Ureter (tissue), 1 donor: ENCODE measurements around the gene BORCS6. TPM values are rescaled to one million over a fixed set of nuclear protein-coding genes. Genes with fewer than 3 reads are reported as not detected.

Experiments
- DNase-seq: peaks from one replicate; pipeline ENCODE4 v3.0.0-alpha.2; 2020; ENCODE audit warnings: low spot score
- total RNA-seq: library from RNA; stranded (reverse); gene quantifications from one replicate; pipeline ENCODE4 v1.2.4, GENCODE V29; 2023
- donor health status: DM: yes; HTN: yes; CAD: no.

The BORCS6 gene
- total RNA-seq, 1 donor from 2014 or later = 7.1 TPM

DNA sequence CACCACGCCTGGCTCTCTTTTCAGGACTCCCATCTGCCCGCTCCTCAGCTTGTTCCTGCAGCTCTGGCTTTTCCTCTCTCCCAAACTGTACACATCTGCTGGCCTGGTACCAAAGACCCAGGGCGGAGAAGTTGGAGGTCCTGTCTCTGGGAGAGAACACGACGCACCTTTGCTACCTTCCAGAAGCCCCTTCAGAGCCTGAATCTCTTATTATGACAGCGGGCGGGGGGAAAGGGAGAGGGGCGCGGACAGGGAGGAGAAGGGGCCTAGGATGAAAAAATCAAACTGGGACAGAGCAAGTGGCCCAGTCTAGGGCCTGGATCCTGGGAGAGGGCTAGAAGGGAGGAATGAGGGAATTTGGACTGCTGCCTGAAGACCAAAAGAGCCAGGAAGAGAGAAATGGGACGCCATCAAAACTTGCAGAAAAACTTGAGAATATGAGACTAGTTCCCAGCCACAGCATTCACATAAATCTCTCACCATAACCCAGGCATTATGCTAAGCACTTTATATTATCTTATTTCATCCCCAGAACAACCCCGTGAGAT is 35.3 kb downstream of the BORCS6 start:
- DNase-seq = no peak

DNA sequence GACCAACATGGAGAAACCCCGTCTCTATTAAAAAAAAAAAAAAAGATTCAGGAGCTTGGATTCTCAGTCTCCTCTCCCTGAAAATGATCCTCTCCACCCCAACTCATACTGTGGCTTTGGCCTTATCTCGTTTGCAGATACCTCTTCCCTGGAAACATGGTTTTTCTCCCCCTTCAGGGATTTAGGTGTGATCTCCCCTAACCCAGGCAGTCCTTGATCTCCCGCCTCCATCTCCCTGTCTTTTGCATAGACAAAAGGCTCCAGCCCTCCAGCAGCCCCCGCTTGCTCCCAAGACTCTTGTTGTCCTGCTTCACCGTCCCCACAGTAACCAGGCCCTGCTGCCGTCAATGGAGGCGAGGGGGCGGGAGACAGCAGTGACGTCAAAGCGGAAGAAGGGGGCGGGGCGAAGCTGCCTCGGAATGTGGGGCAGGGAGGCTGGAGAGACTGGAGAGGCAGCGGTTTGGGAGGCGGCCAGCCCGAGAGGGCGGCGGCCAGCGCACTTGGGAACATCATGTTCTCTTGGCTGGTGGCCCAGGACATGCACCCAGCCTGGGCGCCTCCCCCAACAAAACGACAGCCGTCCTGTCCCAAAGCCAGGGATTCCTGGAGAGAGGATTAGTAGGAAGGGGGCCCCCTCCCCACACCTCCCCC is 35.9 kb downstream of the BORCS6 start:
- DNase-seq = peak; percentile 100

DNA sequence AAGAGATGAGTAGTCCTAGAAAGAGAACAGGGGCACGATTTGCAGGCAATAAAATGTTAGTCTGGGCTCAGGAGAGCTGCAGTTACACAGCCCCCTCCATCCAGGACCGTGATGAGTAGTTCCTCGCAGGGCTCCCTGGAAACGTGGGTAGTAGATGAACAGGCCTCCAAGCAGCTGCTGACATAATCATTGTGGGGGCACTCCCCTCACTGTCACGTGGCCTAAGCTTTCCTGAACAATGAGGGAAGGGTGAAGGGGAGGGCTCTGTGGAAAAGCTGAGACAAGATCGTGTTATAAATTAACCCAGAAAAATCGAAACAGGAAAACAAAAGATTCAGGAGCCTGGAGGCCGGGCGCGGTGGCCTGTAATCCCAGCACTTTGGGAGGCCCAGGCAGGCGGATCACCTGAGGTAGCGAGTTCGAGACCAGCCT is 36.4 kb downstream of the BORCS6 start:
- DNase-seq = peak; percentile 92

DNA sequence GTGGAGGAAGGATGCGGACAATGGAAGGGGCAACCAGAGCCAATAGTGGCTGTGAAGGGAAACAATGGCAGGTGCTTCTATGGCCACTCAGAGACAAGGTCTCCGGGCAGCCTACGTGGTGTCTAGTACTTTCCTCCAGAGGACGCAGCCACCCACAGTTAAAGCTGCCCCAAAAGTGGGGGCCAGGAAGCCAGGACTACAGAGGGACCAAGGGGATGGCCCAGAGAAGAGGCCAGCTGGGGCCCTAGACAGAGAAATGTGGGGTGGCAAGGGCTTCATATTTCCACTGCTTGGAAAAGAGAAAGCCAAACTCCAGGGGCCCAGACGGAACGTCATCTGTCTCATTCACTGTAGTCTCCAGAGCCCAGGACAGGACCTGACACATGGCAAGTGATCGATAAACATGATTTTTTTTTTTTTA is 36.9 kb downstream of the BORCS6 start:
- DNase-seq = peak; percentile 48

- DNase-seq = peak; percentile 97
These were observed 37.7 kb downstream of the BORCS6 start, which contains the start of gene PER1 for GRCh38 chr17:8152112-8152775. PER1 (minus strand) TSS chr17:8152404; CDS start chr17:8150706, 1,698 bp downstream.

DNA sequence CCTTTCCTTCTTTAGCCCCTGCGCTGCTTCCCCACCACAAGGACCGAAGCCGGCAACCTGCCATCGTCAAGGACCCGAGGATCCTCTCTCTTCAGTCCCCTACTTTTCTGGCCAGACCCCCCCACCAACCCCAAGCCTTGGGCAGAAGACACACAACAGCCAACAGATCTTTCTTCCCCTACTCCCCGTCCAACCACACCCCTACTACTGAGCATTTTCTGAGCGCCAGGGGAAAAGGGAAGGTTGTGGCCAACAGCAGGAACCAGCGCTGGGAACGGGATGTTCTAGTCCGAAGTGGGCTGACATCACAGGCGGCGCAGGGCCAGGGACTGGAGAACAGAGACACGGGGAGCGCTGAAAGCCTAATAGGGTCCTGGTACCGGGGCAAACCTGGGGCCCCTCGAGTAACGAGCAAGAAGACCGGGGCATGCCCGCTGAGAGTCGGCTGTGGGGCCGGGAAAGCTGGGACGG is 38.3 kb downstream of the BORCS6 start:
- peak; percentile 87 for DNase-seq

GRCh38 chr17:8151120-8151640 is 38.8 kb downstream of the BORCS6 start:
- peak; percentile 91 for DNase-seq

DNA sequence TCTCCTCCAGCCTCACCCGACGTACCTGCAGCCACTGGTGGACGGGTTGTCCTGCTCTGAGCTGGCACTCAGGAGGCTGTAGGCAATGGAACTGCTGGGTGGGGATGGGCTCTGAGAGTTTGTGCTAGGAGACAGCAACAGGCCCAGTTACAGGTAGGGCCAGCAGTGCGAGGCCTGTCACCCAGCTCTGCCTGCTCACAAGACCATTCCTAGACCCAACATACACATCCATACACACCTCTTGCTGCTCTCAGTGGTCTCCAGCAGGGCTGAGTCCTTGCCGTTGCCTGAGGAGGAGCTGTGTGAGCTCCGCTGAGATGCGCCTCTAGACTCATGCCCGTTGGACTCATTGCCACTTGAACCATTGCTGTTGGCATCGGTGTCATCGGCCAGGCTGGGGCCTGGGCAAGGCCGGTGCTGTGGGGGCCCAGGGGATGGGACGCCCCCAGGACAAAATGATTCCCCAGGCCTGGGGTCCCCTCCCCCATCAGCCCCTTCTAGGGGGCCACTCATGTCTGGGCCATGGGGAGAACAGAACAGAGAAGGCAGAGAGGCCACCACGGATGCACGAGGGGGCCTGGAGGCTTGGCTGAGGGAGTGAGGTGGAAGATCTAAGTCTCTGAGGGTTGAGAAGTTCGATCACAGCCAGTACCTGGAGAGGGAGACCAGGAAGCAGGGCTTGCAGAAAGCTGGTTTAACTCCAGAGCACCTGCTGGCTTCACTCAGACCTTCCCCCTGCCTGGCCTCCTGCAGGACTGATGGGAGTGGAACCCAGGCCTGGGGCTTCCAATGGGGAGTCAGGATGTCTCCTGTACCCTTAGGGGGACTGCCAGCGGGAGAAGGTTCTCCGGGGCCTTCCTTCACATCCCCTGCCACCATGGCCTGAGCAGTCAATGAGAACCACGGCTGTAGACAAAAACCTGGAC is 39.5 kb downstream of the BORCS6 start:
- DNase-seq = no peak

DNA sequence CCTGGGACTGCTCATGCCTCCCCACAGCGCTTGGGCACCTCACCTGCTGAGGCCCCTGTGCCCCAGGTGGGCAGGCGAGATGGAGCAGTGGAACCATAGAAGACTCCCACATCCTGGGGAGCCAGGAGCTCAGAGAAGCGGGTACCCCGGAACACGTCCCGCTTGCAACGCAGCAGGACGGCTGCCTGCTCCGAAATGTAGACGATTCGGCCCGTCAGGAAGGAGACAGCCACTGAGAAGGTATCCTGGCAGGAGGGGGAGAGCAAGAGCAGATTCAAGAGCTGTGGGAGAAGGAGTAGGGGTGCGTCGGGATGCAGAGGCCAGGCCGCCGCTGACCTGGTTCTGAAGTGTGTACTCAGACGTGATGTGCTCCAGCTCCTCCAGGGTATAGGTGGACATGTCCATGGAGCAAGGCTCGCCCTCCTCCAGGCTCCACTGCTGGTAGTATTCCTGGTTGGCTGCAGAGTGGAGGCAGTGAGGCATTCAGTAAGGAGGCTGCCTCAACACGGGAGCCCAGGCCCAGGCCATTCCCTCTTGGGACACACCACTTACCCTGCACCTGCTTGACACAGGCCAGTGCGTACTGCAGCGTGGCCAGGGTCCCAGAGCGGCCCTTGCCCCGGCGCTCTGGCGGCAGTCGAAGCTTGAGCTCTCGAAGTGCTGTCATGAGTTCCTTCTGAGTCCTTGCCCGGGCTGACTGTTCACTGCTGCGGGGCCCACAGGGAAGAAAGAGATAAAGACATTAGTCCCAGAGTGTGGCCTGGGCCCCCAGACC is 40.4 kb downstream of the BORCS6 start:
- DNase-seq = no peak

- no peak for DNase-seq
These were observed 41.4 kb downstream of the BORCS6 start for GRCh38 chr17:8148560-8148959.

- DNase-seq = no peak
These were observed 42.1 kb downstream of the BORCS6 start for GRCh38 chr17:8147805-8148404.

DNA sequence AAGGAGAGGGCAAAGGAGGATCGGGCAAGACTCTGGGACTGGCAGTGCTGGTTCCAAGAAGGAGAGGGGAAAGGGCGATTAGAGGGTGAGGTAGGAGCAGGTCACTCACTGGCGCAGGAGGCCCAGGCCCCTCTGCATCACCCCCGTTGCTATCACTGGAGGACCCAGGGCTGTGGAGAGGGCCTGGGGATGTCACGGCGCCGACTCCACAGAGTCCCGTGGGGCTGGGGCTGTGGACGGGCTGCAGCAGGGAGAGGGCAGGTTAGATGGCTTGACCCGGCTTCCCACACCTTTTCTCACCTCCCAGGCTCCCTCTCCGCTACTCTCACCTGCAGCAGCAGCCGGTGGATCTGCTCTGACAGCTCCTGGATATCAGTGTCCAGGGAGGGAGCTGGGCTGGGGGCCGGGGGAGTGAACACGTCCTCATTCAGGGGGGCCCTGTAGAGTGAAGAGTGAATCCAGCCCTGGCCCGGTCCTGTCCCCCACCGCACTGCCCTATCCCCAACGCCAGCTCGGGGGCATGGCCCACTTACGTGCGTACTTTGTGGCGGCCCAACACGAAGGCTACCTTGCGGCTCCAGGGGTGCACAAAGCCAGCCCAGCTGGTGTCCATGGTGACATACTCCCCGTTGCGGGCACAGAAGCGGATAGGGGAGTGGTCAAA is 42.7 kb downstream of the BORCS6 start:
- DNase-seq = no peak

- DNase-seq = no peak
These were observed 43.4 kb downstream of the BORCS6 start for GRCh38 chr17:8146381-8147140.

GRCh38 chr17:8145811-8146210 is 44.2 kb downstream of the BORCS6 start:
- no peak for DNase-seq

DNA sequence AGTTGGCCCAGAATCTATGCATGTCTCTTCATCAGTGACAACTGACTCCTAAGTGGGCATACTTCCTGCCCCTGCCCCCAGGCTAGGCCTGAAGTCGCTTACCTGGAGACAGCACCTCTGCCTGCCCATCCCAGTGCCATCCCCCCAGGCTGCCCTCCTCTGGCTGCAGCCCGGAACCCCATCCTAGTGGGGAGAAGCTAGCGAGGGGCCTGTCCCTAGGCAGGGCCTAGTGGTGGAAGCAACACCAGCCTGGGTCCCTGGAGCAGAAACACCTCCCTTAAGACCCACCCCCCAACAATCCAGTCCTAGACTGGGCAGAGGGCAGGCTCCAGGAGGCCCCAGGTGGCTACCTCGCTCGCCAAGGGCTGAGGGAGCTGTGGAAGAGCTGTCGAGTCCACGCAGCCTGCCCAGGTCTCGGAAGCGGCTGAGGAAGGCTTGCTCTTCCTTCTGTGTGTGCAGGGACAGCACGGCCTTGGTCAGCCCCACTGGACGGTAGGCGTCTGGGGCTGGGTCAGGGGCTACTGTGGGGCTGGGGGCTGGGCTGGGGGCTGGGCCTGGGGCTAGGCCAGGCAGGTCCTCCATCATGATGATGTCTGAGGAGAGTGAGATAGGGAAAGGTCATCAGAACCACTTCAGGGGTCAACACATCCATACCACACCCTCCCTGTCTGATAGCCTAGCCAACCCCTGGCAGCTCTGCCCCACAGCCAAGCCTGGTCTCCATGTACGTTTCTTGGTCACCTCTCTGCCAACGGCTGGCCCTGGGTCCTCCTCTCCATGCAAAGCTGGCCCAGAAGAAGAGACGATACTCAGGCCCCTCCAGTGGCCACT is 45.4 kb downstream of the BORCS6 start:
- DNase-seq = no peak

DNA sequence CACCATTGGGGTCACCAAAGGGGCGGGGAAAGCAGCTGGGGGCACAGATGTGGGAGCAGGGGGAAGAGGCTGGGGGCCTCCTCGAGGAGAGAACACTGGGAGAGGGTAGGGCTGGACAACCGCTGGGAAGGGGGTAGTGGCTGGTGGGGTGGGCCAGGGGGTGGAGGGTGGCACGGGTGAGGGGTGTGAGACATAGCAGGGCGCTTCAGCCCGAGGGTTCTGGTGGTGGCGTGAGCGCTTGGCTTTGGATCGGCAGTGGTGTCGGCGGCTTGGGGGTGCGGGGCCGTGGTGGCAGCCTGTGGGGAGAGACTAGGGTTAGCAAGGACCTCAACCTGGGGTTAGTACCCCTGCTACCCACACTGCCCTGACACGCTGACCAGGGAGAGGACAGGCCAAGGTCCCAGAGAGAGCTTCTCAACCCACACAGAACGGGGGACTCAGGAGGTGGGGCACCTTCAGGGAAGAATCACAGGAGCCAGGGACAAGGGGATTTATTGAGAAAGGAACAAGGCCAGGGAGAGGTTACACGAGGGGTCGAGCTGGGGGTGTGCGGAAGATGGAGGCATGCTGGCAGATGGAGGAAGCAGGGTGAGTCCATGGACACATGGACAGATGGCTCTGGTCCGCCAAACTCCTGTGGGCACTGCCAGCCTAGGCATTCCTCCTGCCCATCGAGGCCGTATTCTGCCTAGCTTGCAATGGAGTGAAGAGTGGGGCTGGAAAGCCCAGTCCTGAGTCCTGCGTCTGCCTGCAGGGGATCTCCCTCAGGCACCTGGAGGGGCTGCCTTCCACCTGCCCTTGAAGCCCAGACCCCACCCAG is 46.2 kb downstream of the BORCS6 start:
- no peak for DNase-seq

GRCh38 chr17:8142887-8143580 is 46.9 kb downstream of the BORCS6 start:
- DNase-seq = no peak
